OCI-LY7 (cell line): ENCODE results near the gene PLXDC2. TPM values are rescaled to one million over a fixed set of nuclear protein-coding genes. Genes with fewer than 3 reads are reported as not detected.

Source experiments
- BruUV-seq: library from RNA; stranded (reverse); fragments of 400-500 nt; replicated peaks from 2 replicates; lab custom pipeline; 2021; lab: Mats Ljungman, UMichigan
- CTCF ChIA-PET: fragments of 300-600 bp; sonication (Branson Sonifier 250); formaldehyde crosslinking; loops from one replicate; lab custom pipeline; 2022; ENCODE audit warnings: antibody characterized with exemption; ENCODE audit not compliant: unreplicated experiment; lab: Charles Lee
- POLR2A ChIA-PET: fragments of 300-600 bp; sonication (Branson Sonifier 250); formaldehyde crosslinking; loops from one replicate; lab custom pipeline; 2022; ENCODE audit warnings: antibody characterized with exemption; lab: Charles Lee
- DNase-seq: peaks from one replicate; pipeline ENCODE4 v3.0.0-alpha.2; 2015; ENCODE audit warnings: low spot score
- H2AFZ ChIP-seq: fragments of 200-600 bp; sonication (generic), shearing (Covaris generic); 2 replicates; pipeline ENCODE4 v1.6.1; 2014; ENCODE audit warnings: mild to moderate bottlenecking, antibody characterized with exemption, low read length, moderate library complexity
- H3K27ac ChIP-seq: fragments of 200-600 bp; sonication (generic); 2 replicates; pipeline ENCODE4 v1.5.1; 2014; ENCODE audit warnings: mixed run types, low read depth, mild to moderate bottlenecking, moderate library complexity, low read length, inconsistent platforms; ENCODE audit not compliant: poor library complexity, severe bottlenecking
- H3K36me3 ChIP-seq: fragments of 200-600 bp; sonication (generic); 2 replicates; pipeline ENCODE4 v1.6.1; 2014; ENCODE audit warnings: mild to moderate bottlenecking, antibody characterized with exemption, low read length, moderate library complexity, mixed read lengths; ENCODE audit not compliant: insufficient read depth
- H3K4me1 ChIP-seq: fragments of 200-600 bp; sonication (generic); 2 replicates; pipeline ENCODE4 v1.5.1; 2014; ENCODE audit warnings: mild to moderate bottlenecking, low read length; ENCODE audit not compliant: insufficient read depth, poor library complexity, severe bottlenecking
- H3K4me2 ChIP-seq: fragments of 200-600 bp; sonication (generic); 2 replicates; pipeline ENCODE4 v1.6.1; 2014; ENCODE audit warnings: mild to moderate bottlenecking, low read length
- H3K4me3 ChIP-seq: fragments of 200-600 bp; sonication (generic); 2 replicates; pipeline ENCODE4 v1.5.1; 2014; ENCODE audit warnings: mild to moderate bottlenecking, low read depth, low read length; ENCODE audit not compliant: poor library complexity, severe bottlenecking
- H3K79me2 ChIP-seq: fragments of 200-600 bp; sonication (generic); 2 replicates; pipeline ENCODE4 v1.6.1; 2016; ENCODE audit warnings: low read depth, mild to moderate bottlenecking, low read length, moderate library complexity, mixed read lengths; ENCODE audit not compliant: insufficient read depth
- H3K9me2 ChIP-seq: fragments of 200-600 bp; sonication (generic); 2 replicates; pipeline ENCODE4 v1.6.1; 2016; ENCODE audit warnings: mild to moderate bottlenecking, low read length, mixed read lengths; ENCODE audit not compliant: insufficient read depth
- H3K9me3 ChIP-seq: fragments of 200-600 bp; sonication (generic); 2 replicates; pipeline ENCODE4 v1.6.1; 2014; ENCODE audit warnings: mild to moderate bottlenecking, mixed run types, low read length, mixed read lengths
- H4K20me1 ChIP-seq: fragments of 200-600 bp; sonication (generic); 2 replicates; pipeline ENCODE4 v1.6.1; 2014; ENCODE audit warnings: mild to moderate bottlenecking, antibody characterized with exemption, low read length, moderate library complexity, mixed read lengths; ENCODE audit not compliant: insufficient read depth
- EZH2phosphoT487 ChIP-seq: fragments of 200-600 bp; sonication (generic); IDR thresholded peaks from 2 replicates; pipeline ENCODE4 v1.6.1; 2018; ENCODE audit warnings: low read depth, borderline replicate concordance, mild to moderate bottlenecking, mixed run types, antibody characterized with exemption, low read length, moderate library complexity, mixed read lengths
- intact Hi-C: fragments of 100-400 bp; cut with micrococcal nuclease; formaldehyde crosslinking; loops from one replicate; pipeline ENCODE4 v1.10.0; 2022; ENCODE audit not compliant: unreplicated experiment
- total RNA-seq, 2 experiments: library from RNA; depleted of rRNA in 1 of 2; stranded (reverse); fragments of >200 nt in 1 of 2; shearing (Covaris generic) in 1 of 2; gene quantifications; 2 replicates each; pipeline ENCODE4 v1.2.3, GENCODE V29; 2014 to 2022
- TF ChIP-seq, protein P1 (sequence below): fragments of 200-600 bp; sonication (generic); conservative IDR thresholded peaks from 2 replicates; pipeline ENCODE4 v1.5.1; 2014; ENCODE audit warnings: mild to moderate bottlenecking, antibody characterized with exemption, low read length, moderate library complexity, mixed read lengths

PLXDC2 gene
- total RNA-seq, 2 experiments from 2014 or later: not detected

DNA sequence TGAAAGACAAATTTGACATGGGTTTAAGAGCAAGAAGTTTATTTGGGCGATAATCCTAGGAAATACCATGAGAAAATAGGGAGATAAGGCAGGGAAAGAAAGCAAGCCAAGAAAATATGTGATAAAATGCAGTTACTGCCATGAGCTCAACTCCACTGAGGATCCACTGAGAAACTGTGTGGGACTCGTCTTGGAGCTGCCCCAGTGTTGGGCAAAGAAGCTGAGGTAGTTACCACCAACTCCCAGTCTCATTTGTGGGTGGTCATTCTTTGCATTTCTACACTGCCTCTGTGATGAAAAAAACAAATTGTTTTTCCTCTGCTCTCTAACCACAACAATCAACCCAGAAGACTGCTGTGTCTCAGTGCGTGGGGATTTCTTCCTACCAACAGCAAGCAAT lies 498.2 kb downstream of the PLXDC2 start:
- TF ChIP-seq EZH2phosphoT487: no peak
- TF ChIP-seq, protein P1, sequence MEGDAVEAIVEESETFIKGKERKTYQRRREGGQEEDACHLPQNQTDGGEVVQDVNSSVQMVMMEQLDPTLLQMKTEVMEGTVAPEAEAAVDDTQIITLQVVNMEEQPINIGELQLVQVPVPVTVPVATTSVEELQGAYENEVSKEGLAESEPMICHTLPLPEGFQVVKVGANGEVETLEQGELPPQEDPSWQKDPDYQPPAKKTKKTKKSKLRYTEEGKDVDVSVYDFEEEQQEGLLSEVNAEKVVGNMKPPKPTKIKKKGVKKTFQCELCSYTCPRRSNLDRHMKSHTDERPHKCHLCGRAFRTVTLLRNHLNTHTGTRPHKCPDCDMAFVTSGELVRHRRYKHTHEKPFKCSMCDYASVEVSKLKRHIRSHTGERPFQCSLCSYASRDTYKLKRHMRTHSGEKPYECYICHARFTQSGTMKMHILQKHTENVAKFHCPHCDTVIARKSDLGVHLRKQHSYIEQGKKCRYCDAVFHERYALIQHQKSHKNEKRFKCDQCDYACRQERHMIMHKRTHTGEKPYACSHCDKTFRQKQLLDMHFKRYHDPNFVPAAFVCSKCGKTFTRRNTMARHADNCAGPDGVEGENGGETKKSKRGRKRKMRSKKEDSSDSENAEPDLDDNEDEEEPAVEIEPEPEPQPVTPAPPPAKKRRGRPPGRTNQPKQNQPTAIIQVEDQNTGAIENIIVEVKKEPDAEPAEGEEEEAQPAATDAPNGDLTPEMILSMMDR: no peak
- Histone ChIP-seq H2AFZ (no peak overlapping the region), H3K79me2 (no peaks in the 10 kb centered on the region), H3K4me2 (no peak overlapping the region), H4K20me1 (no peaks in the 10 kb centered on the region), H3K4me3 (no peak overlapping the region), H3K9me2 (no peaks in the 10 kb centered on the region), H3K9me3 (no peaks in the 10 kb centered on the region), H3K27ac (no peak overlapping the region), H3K36me3 (no peaks in the 10 kb centered on the region), H3K4me1 (no peaks in the 10 kb centered on the region)
- intact Hi-C loops: no loop called here
- DNase-seq: no peak
- ChIA-PET POLR2A (no interaction called here), CTCF (no interaction called here)
- no TSS peak for BruUV-seq

DNA sequence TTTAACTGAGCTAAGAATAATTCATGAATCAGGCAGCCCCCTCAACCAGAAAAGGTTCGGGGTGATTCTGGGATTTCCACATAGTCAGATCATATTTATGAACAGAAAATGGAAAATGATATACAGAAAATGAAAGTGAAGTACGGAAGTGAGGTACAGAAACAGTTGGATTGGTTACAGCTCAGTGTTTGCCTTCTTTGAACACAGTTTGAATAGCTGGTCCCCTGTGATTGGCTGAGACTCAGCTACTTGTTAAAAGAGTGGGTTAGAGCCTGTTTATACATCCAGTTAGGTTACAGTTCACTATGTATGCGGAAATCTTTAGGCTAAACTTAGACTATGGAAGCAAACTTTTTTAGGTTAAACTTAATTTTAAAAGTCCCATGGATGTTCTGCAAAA lies 511.7 kb downstream of the PLXDC2 start:
- CTCF ChIA-PET: interaction anchor here (0.6 kb wide), 1 partner anchor 1214 kb away, joined by 3 read pairs; no protein-coding TSS in a partner anchor
- Histone ChIP-seq H3K9me2 (no peaks in the 10 kb centered on the region), H3K79me2 (no peaks in the 10 kb centered on the region), H4K20me1 (no peaks in the 10 kb centered on the region), H3K4me3 (no peak overlapping the region), H3K9me3 (no peaks in the 10 kb centered on the region), H3K4me2 (no peak overlapping the region), H3K4me1 (no peaks in the 10 kb centered on the region), H2AFZ (no peak overlapping the region), H3K27ac (no peak overlapping the region), H3K36me3 (no peaks in the 10 kb centered on the region)
- DNase-seq: no peak
- no TSS peak for BruUV-seq
- TF ChIP-seq EZH2phosphoT487: no peak
- TF ChIP-seq, protein P1: no peak
- intact Hi-C loops: no loop called here
- POLR2A ChIA-PET: interaction anchor here (0.9 kb wide), 1 partner anchor 28 kb away, joined by 3 read pairs; no protein-coding TSS in a partner anchor

DNA sequence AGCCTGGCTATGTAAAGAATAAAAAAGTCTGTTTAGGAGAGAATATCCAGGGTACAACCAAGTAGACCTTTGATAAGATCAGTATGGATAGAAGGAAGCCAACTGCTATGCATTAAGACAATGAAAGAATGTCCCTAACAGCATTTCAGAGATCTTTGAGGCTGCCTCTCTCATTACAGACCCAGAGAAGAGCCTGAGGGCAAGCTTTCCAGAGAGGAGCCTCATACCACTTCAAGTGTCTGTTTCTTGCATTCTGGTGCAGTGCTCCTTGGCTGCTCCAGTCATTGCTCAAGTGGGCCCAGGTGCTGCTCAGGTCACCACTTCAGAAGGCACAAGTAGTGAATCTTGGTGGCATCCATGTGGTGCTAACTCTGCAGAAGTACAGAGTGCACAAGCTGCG lies 514.0 kb downstream of the PLXDC2 start:
- ChIA-PET CTCF (no interaction called here), POLR2A (no interaction called here)
- Histone ChIP-seq H3K4me1 (no peaks in the 10 kb centered on the region), H3K9me3 (no peaks in the 10 kb centered on the region), H3K4me2 (no peak overlapping the region), H3K36me3 (no peaks in the 10 kb centered on the region), H3K79me2 (no peaks in the 10 kb centered on the region), H3K9me2 (no peaks in the 10 kb centered on the region), H3K27ac (no peak overlapping the region), H3K4me3 (no peak overlapping the region), H2AFZ (no peak overlapping the region), H4K20me1 (no peaks in the 10 kb centered on the region)
- BruUV-seq: no TSS peak
- intact Hi-C loops: no loop called here
- DNase-seq: no peak
- TF ChIP-seq EZH2phosphoT487: no peak
- TF ChIP-seq, protein P1: no peak
